Stimulated activated CD4-positive, alpha-beta T cell treated with anti-CD3 and anti-CD28 coated beads, Interleukin-4, amount 100 ng/mL, for 48 hours (primary cell): ENCODE measurements around the gene IL1RN.
"Not testable (repeated sequence)": the region's sequence is repeated elsewhere in the genome, so short reads cannot be mapped to it uniquely, and the experiment has no call there.

Experiments
- DNase-seq, 2 donors: peaks; one replicate each; pipeline ENCODE4 v3.0.0-alpha.2; 2020; ENCODE audit warnings: low read depth in 2 of 2

IL1RN gene, protein sequence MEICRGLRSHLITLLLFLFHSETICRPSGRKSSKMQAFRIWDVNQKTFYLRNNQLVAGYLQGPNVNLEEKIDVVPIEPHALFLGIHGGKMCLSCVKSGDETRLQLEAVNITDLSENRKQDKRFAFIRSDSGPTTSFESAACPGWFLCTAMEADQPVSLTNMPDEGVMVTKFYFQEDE

DNA sequence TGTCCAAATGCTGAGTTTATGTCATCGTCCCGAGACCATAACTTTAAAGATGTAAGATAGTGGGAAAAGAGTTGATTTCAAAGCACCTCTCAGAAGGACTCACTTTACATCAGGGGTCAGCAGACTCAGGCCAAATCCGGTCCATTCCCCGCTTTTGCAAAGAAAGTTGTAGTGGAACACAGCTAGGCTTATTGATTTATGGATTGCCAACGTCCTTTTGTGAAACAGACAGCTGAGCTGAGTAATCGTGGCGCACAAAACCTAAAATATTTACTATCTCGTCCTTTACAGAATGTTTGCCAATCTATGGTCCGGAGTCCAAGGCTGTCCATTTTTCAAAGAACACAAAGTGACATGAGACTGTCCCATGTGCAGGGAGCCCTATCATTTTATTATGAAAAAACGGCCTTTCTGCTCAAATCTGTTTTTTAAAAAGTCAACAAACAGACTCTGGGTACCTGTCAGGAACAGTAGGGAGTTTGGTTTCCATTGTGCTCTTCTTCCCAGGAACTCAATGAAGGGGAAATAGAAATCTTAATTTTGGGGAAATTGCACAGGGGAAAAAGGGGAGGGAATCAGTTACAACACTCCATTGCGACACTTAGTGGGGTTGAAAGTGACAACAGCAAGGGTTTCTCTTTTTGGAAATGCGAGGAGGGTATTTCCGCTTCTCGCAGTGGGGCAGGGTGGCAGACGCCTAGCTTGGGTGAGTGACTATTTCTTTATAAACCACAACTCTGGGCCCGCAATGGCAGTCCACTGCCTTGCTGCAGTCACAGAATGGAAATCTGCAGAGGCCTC, at the start of gene IL1RN:
Gene IL1RN (plus strand): TSS at position 754 of the 801 bp plus-strand sequence. CDS start 27 bp downstream, at position 781.
- no peak for DNase-seq

DNA sequence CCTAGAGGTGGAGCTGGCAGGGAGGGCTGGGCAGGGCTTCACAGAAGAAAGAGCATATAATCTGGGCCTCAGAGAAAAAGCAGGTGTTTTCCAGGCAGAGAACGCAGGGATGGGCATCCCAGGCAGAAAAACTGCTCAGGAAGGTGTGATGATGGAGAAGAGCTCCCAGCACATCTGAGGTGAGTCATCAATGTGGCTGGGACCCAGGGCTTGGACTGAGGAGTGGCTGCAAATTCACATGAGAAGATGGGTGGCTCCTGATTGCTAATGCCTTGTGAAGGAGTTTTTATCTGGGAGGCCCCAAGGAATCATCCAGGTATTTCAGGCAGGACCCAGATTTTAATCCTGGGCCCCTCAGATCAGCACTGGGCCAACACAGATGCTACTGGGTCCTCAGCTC, 49.5 kb upstream of the IL1RN start:
- no peak for DNase-seq

DNA sequence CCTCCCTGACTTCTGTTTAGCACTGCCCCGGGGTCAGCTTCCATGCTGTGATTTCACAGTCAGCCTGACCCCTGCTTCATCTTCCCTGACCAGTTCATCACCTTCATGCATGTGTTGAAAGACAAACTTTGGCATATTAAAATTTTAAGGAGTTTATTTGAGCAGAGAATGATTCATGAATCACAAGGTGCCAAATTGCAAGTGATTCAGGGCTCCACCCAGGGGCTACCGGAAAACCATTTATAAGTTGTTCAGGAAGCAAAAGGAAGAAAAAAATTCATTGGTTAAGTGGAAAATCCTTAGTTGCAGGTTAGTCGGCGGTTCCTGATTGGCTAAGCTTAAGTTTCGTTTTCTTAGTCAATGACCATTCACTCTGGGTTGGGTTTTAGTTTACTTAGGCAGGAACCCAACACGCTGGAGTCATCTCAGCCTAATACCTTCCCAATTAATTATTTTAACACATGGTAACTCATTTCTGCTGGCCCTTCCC, 49.0 kb upstream of the IL1RN start:
- no peak for DNase-seq

DNA sequence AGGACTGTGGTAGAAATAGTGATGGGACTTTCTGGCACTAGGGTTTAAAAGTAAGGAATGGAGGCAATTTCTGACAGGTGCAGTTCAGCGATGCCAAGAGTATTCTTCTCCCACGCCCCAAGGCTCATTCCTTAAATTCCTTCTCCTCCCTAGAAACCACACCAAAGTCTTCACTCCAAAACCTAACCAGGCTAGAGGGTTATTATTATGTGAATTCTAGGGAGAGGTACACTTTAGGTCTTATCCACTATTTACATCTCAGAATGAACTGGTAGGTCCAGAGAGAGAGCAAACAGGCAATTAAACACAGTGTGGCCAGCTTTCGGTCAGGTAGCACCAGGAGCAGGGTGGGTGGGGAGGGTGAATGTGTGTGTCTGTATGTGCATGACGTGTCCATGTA, 48.3 kb upstream of the IL1RN start:
- DNase-seq: no peak

DNA sequence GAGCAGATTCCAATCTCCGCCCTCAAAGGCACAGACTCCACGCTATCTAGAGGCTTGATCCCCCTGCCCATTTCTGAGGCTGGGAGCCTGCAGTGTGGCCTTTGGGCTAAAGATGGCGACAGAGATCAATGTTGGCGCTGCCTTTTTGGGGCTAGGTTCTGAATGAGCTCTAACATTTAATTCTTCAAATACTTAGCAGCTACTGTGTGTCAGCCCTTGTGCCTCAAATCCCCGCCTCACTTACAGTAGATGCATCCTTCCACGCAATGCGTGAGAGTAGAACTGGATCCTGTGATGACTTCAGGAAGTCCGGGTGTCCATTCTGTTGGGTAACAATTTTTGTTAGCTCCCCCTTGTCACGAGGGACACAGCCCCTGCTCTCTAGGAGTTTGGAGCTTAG, 47.3 kb upstream of the IL1RN start:
- DNase-seq: peak; percentile 25 to 58

GRCh38 chr2:113081488-113082210, 45.7 kb upstream of the IL1RN start:
- DNase-seq: no peak

- peak in 1 of 2 donors; percentile 8 for DNase-seq
Measured at GRCh38 chr2:113083296-113083695, 44.1 kb upstream of the IL1RN start.

GRCh38 chr2:113084249-113085000, 43.0 kb upstream of the IL1RN start:
- no peak for DNase-seq

DNA sequence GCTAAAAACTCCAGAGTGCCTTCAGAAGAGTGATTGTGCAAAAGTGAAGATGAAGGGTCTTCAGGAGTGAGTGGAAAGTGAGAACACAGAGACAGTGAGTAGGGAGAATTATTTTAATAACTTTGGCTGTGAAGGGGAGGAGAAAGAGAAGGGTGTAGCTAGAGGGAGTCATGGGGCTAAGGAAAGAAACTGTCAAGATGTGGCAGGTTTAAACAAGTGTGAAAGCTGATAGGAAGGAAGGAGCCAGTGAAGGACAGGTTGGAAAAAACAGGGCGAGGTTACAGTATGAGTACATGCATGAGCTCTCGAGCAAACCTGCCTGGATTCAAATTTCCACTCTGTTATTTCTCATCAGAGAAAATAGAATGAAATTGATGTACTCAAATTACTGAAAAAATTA, 41.9 kb upstream of the IL1RN start:
- DNase-seq: no peak

- DNase-seq: no peak
Measured at GRCh38 chr2:113088213-113088992, 39.0 kb upstream of the IL1RN start.

GRCh38 chr2:113089916-113090315, 37.5 kb upstream of the IL1RN start:
- no peak for DNase-seq

DNA sequence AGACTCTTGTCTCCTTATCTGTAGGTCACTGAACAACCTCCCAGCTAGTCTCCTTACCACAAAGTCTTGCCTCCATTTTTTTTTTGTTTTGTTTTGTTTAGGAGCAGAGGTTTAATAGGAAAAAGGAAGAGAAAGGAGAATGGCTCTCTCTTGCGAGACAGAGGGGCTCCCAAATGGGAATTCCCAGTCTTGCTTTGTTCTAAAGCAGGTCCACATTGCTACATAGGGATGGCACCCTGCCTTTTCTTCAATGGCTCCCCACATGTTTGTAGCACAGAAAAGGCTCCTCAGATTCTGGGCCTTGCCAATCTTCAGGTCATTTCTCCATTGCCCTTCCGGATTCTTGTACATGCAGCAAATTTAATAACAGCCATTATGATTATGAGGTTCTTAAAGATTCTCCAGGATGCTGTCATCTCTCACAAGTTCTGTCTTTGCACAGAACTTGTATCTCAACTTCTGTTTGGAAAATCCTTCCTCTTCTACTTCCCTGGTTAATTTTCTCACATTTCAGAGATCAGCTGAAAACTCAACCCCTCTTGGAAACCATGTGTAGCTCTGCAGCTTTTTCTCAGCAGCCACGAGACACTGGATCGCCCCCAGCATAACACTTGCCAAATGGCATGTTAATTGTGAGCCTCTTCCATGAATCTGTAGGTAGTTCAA, 36.0 kb upstream of the IL1RN start:
- DNase-seq: no peak

GRCh38 chr2:113092864-113093612, 34.4 kb upstream of the IL1RN start:
- DNase-seq: no peak

DNA sequence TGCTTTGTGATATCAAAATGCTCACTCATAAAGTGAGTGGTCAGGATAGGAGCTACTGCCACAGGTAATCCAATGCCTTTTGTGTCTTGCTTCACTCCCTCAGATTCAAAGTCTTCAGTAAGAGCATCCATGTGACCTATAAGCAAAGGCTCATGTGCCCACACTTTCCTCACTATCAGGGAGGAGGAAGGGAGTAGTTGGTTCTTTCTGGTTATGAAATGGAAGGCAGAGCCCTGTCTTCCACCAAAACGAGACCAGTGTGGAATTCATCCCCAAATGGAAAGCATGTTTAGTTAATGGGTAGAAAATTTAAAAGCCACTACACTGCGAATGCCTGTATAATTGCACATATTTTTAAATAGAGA, 33.8 kb upstream of the IL1RN start:
- no peak for DNase-seq

GRCh38 chr2:113096306-113096705, 31.1 kb upstream of the IL1RN start:
- not testable (repeated sequence) for DNase-seq

- DNase-seq: not testable (repeated sequence)
Measured at GRCh38 chr2:113096842-113097618, 30.4 kb upstream of the IL1RN start.

DNA sequence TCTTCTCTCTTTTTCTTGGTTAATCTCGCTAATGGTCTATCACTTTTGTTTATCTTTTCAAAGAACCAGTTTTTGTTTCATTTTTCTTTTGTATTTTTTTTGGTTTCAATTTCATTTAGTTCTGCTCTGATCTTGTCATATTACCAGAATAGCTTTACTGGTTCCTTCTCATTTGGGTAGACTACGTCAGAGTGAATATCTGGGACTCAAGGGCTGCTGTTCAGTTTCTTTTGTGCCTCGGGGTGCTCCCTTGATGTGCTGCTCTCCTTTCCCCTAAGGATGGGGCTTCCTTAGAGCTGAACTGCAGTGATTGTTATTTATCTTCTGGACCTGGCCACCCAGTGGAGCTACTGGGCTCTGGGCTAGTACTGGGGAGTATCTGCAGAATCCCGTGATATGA, 29.4 kb upstream of the IL1RN start:
- no peak for DNase-seq

GRCh38 chr2:113098532-113098931, 28.9 kb upstream of the IL1RN start:
- no peak for DNase-seq

GRCh38 chr2:113102133-113102532, 25.3 kb upstream of the IL1RN start:
- DNase-seq: no peak
